HepG2 (cell line): ENCODE results near the gene UQCR10. TPM values are rescaled to one million over a fixed set of nuclear protein-coding genes. Genes with fewer than 3 reads are reported as not detected.
A peak's percentile ranks its signal among the peaks of the same experiment; 100 is the strongest.

Experiments
- AHDC1 ChIP-seq: sonication (generic); formaldehyde crosslinking; IDR thresholded peaks from 2 replicates; pipeline ENCODE4 v1.5.1; 2020; ENCODE audit warnings: mild to moderate bottlenecking, missing genetic modification reagents, borderline replicate concordance
- CERS6 ChIP-seq: sonication (generic); formaldehyde crosslinking; IDR thresholded peaks from 2 replicates; pipeline ENCODE4 v1.5.0; 2020; ENCODE audit warnings: missing genetic modification reagents
- FOXP1 ChIP-seq, 2 experiments: fragments of 450-650 bp in 1 of 2; IDR thresholded peaks; 2 replicates each; pipeline ENCODE4 v1.6.1; 2017 to 2018; ENCODE audit warnings: antibody characterized with exemption in 1 of 2
- HMGA1 ChIP-seq: sonication (generic); formaldehyde crosslinking; conservative IDR thresholded peaks from 2 replicates; pipeline ENCODE4 v1.4.0; 2020; ENCODE audit warnings: missing genetic modification reagents
- MEF2D ChIP-seq: sonication (generic); formaldehyde crosslinking; IDR thresholded peaks from 2 replicates; pipeline ENCODE4 v1.5.1; 2020; ENCODE audit warnings: mild to moderate bottlenecking, missing genetic modification reagents
- MXI1 ChIP-seq: IDR thresholded peaks from 3 replicates; pipeline ENCODE4 v1.6.1; 2012; ENCODE audit warnings: low read depth, low read length, inconsistent platforms, borderline replicate concordance
- NFIB ChIP-seq: sonication (generic); formaldehyde crosslinking; IDR thresholded peaks from 2 replicates; pipeline ENCODE4 v1.9.0; 2021; ENCODE audit warnings: missing genetic modification reagents, mild to moderate bottlenecking, borderline replicate concordance
- PRMT3 ChIP-seq: sonication (generic); formaldehyde crosslinking; IDR thresholded peaks from 2 replicates; pipeline ENCODE4 v1.8.1; 2022; ENCODE audit warnings: low read depth, mild to moderate bottlenecking, moderate library complexity, missing genetic modification reagents, borderline replicate concordance
- REL ChIP-seq: sonication (generic); formaldehyde crosslinking; conservative IDR thresholded peaks from 2 replicates; pipeline ENCODE4 v1.8.0; 2022; ENCODE audit warnings: mild to moderate bottlenecking, missing genetic modification reagents, moderate library complexity
- SP140L ChIP-seq: sonication (generic); formaldehyde crosslinking; IDR thresholded peaks from 2 replicates; pipeline ENCODE4 v1.4.0; 2020; ENCODE audit warnings: missing genetic modification reagents, borderline replicate concordance
- THAP8 ChIP-seq: sonication (generic); formaldehyde crosslinking; IDR thresholded peaks from 2 replicates; pipeline ENCODE4 v1.5.1; 2020; ENCODE audit warnings: missing genetic modification reagents, mild to moderate bottlenecking, borderline replicate concordance
- ZC3H13 ChIP-seq: sonication (generic); formaldehyde crosslinking; IDR thresholded peaks from 2 replicates; pipeline ENCODE4 v1.8.1; 2023; ENCODE audit warnings: mild to moderate bottlenecking, missing genetic modification reagents, moderate library complexity
- ZFP62 ChIP-seq: sonication (generic); formaldehyde crosslinking; IDR thresholded peaks from 2 replicates; pipeline ENCODE4 v1.4.0; 2020; ENCODE audit warnings: missing genetic modification reagents
- ZGPAT ChIP-seq: IDR thresholded peaks from 2 replicates; pipeline ENCODE4 v1.6.1; 2016; ENCODE audit warnings: mild to moderate bottlenecking
- ZNF460 ChIP-seq: sonication (generic); formaldehyde crosslinking; IDR thresholded peaks from 2 replicates; pipeline ENCODE4 v1.5.1; 2020; ENCODE audit warnings: missing genetic modification reagents, mild to moderate bottlenecking, borderline replicate concordance
- ZNF720 ChIP-seq: sonication (generic); formaldehyde crosslinking; IDR thresholded peaks from 2 replicates; pipeline ENCODE4 v1.4.0; 2020; ENCODE audit warnings: missing genetic modification reagents
- polyA plus RNA-seq, 8 experiments: library from polyadenylated mRNA; depleted of rRNA in 3 of 8; stranded (reverse) in 7 of 8; unstranded in 1 of 8; fragments of >200 nt; fragmentation: Illumina TruSeq in 4 of 8; extraction: Trizol in 4 of 8; gene quantifications; 2 replicates each; pipeline versions ENCODE4 v1.2.1 to v1.2.3, GENCODE V29; 2011 to 2016; ENCODE audit warnings: low read depth in 4 of 8, missing spikeins in 1 of 8, mixed read lengths in 1 of 8; ENCODE audit not compliant: insufficient read depth in 1 of 8
- total RNA-seq, 5 experiments: library from RNA; depleted of rRNA; stranded (reverse); fragments of >200 nt; fragmentation: Illumina TruSeq; extraction: Trizol; gene quantifications; 2 replicates each; pipeline ENCODE4 v1.2.3, GENCODE V29; 2016; ENCODE audit warnings: low read depth in 1 of 5
- TF ChIP-seq, protein P1 (sequence below): sonication (generic); formaldehyde crosslinking; IDR thresholded peaks from 2 replicates; pipeline ENCODE4 v1.4.0; 2020; ENCODE audit warnings: missing genetic modification reagents

The UQCR10 gene
- total and polyA plus RNA-seq, 2 of the 13 experiments (the other 11 are each of a cell fraction or from before 2014, with no cell fraction given), result 225 to 232 TPM

GRCh38 chr22:29765905-29766631 lies 1.1 kb upstream of the UQCR10 start (continued):
- 0 out of 2 replicates have a peak, but pooled peaks have one; percentile 41 for TF ChIP-seq REL (CRISPR knock-in tag)
- TF ChIP-seq THAP8 (CRISPR knock-in tag), result no peak
- no peak for TF ChIP-seq ZFP62 (CRISPR knock-in tag)
- TF ChIP-seq CERS6, result no peak
- 0 out of 2 replicates have a peak, but pooled peaks have one; percentile 26 for TF ChIP-seq PRMT3 (CRISPR knock-in tag)
- 0 out of 2 replicates have a peak, but pooled peaks have one; percentile 8 for TF ChIP-seq ZNF460 (CRISPR knock-in tag)
- no peak for TF ChIP-seq ZNF720 (CRISPR knock-in tag)
- TF ChIP-seq, protein P1, sequence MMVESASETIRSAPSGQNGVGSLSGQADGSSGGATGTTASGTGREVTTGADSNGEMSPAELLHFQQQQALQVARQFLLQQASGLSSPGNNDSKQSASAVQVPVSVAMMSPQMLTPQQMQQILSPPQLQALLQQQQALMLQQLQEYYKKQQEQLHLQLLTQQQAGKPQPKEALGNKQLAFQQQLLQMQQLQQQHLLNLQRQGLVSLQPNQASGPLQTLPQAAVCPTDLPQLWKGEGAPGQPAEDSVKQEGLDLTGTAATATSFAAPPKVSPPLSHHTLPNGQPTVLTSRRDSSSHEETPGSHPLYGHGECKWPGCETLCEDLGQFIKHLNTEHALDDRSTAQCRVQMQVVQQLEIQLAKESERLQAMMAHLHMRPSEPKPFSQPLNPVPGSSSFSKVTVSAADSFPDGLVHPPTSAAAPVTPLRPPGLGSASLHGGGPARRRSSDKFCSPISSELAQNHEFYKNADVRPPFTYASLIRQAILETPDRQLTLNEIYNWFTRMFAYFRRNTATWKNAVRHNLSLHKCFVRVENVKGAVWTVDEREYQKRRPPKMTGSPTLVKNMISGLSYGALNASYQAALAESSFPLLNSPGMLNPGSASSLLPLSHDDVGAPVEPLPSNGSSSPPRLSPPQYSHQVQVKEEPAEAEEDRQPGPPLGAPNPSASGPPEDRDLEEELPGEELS (CRISPR knock-in tag), result peak; percentile 23
- no peak for TF ChIP-seq SP140L (CRISPR knock-in tag)
- TF ChIP-seq MXI1, result peak; percentile 43; the same call in 1 of the 3 replicates
- no peak for TF ChIP-seq FOXP1 (IDR thresholded peaks at IDR 0.05)
- 0 out of 2 replicates have a peak, but pooled peaks have one; percentile 10 for TF ChIP-seq FOXP1 (CRISPR knock-in tag; IDR thresholded peaks at IDR 0.05)
- TF ChIP-seq AHDC1 (CRISPR knock-in tag), result peak; percentile 23; the same call in 1 of the 2 replicates
- no peak for TF ChIP-seq NFIB (CRISPR knock-in tag)
- TF ChIP-seq MEF2D (CRISPR knock-in tag), result 0 out of 2 replicates have a peak, but pooled peaks have one; percentile 28
- TF ChIP-seq HMGA1 (CRISPR knock-in tag), result no peak
- TF ChIP-seq ZC3H13 (CRISPR knock-in tag), result peak; percentile 40; the same call in 1 of the 2 replicates
- peak; percentile 54 for TF ChIP-seq ZGPAT (CRISPR knock-in tag)
